WTC11 (cell line): Measurements from ENCODE around the gene TMBIM6. TPM values are rescaled to one million over a fixed set of nuclear protein-coding genes. Genes with fewer than 3 reads are reported as not detected.

Experiments
- ATAC-seq: fragments of 200-7000 bp; cut with Tn5 transposase; 2 replicates; pipeline ENCODE4 v1.10.0; 2021; ENCODE audit warnings: mild to moderate bottlenecking, moderate library complexity
- CTCF ChIA-PET: fragments of 300-600 bp; sonication (Branson Sonifier 250); formaldehyde crosslinking; loops from one replicate; lab custom pipeline; 2021; ENCODE audit warnings: antibody characterized with exemption; lab: Charles Lee
- POLR2A ChIA-PET: fragments of 350-600 bp; sonication (Branson Sonifier 250); formaldehyde crosslinking; loops from one replicate; lab custom pipeline; 2021; ENCODE audit warnings: antibody characterized with exemption; lab: Charles Lee
- DNase-seq: peaks from one replicate; pipeline ENCODE4 v3.0.0; 2021; ENCODE audit warnings: low spot score
- H3K27ac Mint-ChIP-seq: 2 replicates; pipeline ENCODE4 v1.8.0; 2021; ENCODE audit warnings: mixed read lengths
- H3K27me3 Mint-ChIP-seq: 2 replicates; pipeline ENCODE4 v1.8.0; 2021; ENCODE audit warnings: low read depth, mild to moderate bottlenecking, moderate library complexity, mixed read lengths
- H3K36me3 Mint-ChIP-seq: 2 replicates; pipeline ENCODE4 v1.8.0; 2021; ENCODE audit warnings: mixed read lengths
- H3K4me1 Mint-ChIP-seq: 2 replicates; pipeline ENCODE4 v1.8.0; 2022; ENCODE audit warnings: mixed read lengths
- H3K4me3 Mint-ChIP-seq: 2 replicates; pipeline ENCODE4 v1.8.0; 2021; ENCODE audit warnings: mild to moderate bottlenecking, moderate library complexity, mixed read lengths
- H3K9me3 Mint-ChIP-seq: 2 replicates; pipeline ENCODE4 v1.8.0; 2021; ENCODE audit warnings: mixed read lengths
- AFF4 ChIP-seq: sonication (generic); formaldehyde crosslinking; IDR thresholded peaks from 2 replicates; pipeline ENCODE4 v1.8.1; 2023; ENCODE audit warnings: mild to moderate bottlenecking, missing genetic modification reagents, borderline replicate concordance
- ATF1 ChIP-seq: sonication (generic); formaldehyde crosslinking; IDR thresholded peaks from 2 replicates; pipeline ENCODE4 v1.8.1; 2023; ENCODE audit warnings: mild to moderate bottlenecking, moderate library complexity, missing genetic modification reagents
- CREB1 ChIP-seq: sonication (generic); formaldehyde crosslinking; IDR thresholded peaks from 2 replicates; pipeline ENCODE4 v1.8.0; 2023; ENCODE audit warnings: mild to moderate bottlenecking, missing genetic modification reagents
- E2F5 ChIP-seq: sonication (generic); formaldehyde crosslinking; IDR thresholded peaks from 2 replicates; pipeline ENCODE4 v1.8.1; 2022; ENCODE audit warnings: mild to moderate bottlenecking, moderate library complexity, missing genetic modification reagents
- ETV6 ChIP-seq: sonication (generic); formaldehyde crosslinking; IDR thresholded peaks from 2 replicates; pipeline ENCODE4 v1.8.1; 2022; ENCODE audit warnings: mild to moderate bottlenecking, missing genetic modification reagents
- FOXJ3 ChIP-seq: sonication (generic); formaldehyde crosslinking; IDR thresholded peaks from 2 replicates; pipeline ENCODE4 v1.9.0; 2021; ENCODE audit warnings: missing genetic modification reagents, mild to moderate bottlenecking, borderline replicate concordance
- FOXP1 ChIP-seq: sonication (generic); formaldehyde crosslinking; IDR thresholded peaks from 2 replicates; pipeline ENCODE4 v1.8.0; 2022; ENCODE audit warnings: missing genetic modification reagents, mild to moderate bottlenecking, moderate library complexity, borderline replicate concordance
- GRHL2 ChIP-seq: fragments of 250-450 bp; sonication (Bioruptor Pico); IDR thresholded peaks from 2 replicates; pipeline ENCODE4 v1.8.0; 2022; ENCODE audit warnings: mild to moderate bottlenecking, moderate library complexity; ENCODE audit not compliant: insufficient replicate concordance, severe bottlenecking
- GTF2I ChIP-seq: fragments of 250-450 bp; sonication (Bioruptor Pico); conservative IDR thresholded peaks from 2 replicates; pipeline ENCODE4 v1.4.0; 2021; ENCODE audit warnings: mild to moderate bottlenecking
- IRF2 ChIP-seq: sonication (generic); formaldehyde crosslinking; IDR thresholded peaks from 2 replicates; pipeline ENCODE4 v1.8.0; 2022; ENCODE audit warnings: low read depth, missing genetic modification reagents, borderline replicate concordance
- NFYB ChIP-seq: sonication (generic); formaldehyde crosslinking; conservative IDR thresholded peaks from 2 replicates; pipeline ENCODE4 v1.8.0; 2022; ENCODE audit warnings: low read depth, missing genetic modification reagents
- RELA ChIP-seq: sonication (generic); formaldehyde crosslinking; IDR thresholded peaks from 2 replicates; pipeline ENCODE4 v1.8.1; 2022; ENCODE audit warnings: missing genetic modification reagents, mild to moderate bottlenecking, borderline replicate concordance
- SP1 ChIP-seq: sonication (generic); formaldehyde crosslinking; conservative IDR thresholded peaks from 2 replicates; pipeline ENCODE4 v1.8.1; 2022; ENCODE audit warnings: missing genetic modification reagents
- TEAD4 ChIP-seq: sonication (generic); formaldehyde crosslinking; IDR thresholded peaks from 2 replicates; pipeline ENCODE4 v1.8.0; 2022; ENCODE audit warnings: mild to moderate bottlenecking, missing genetic modification reagents
- TP53 ChIP-seq: sonication (generic); formaldehyde crosslinking; IDR thresholded peaks from 2 replicates; pipeline ENCODE4 v1.8.1; 2023; ENCODE audit warnings: mild to moderate bottlenecking, missing genetic modification reagents
- ZBTB21 ChIP-seq: sonication (generic); formaldehyde crosslinking; IDR thresholded peaks from 2 replicates; pipeline ENCODE4 v1.8.1; 2023; ENCODE audit warnings: mild to moderate bottlenecking, missing genetic modification reagents, borderline replicate concordance
- ZNF671 ChIP-seq: fragments of 250-450 bp; sonication (Bioruptor Pico); IDR thresholded peaks from 2 replicates; pipeline ENCODE4 v1.8.0; 2021; ENCODE audit warnings: mild to moderate bottlenecking
- total RNA-seq: library from RNA; stranded (reverse); gene quantifications from 3 replicates; pipeline ENCODE4 v1.2.3, GENCODE V29; 2021
- TF ChIP-seq, protein P1 (sequence below): sonication (generic); formaldehyde crosslinking; IDR thresholded peaks from 2 replicates; pipeline ENCODE4 v1.8.1; 2022; ENCODE audit warnings: mild to moderate bottlenecking, missing genetic modification reagents, moderate library complexity, borderline replicate concordance
- TF ChIP-seq, protein P2 (sequence below): sonication (generic); formaldehyde crosslinking; IDR thresholded peaks from 2 replicates; pipeline ENCODE4 v1.8.0; 2022; ENCODE audit warnings: mild to moderate bottlenecking, missing genetic modification reagents
- TF ChIP-seq, protein P3 (sequence below): fragments of 250-450 bp; sonication (Bioruptor Pico); IDR thresholded peaks from 2 replicates; pipeline ENCODE4 v2.1.2; 2022; ENCODE audit warnings: mild to moderate bottlenecking, moderate library complexity

The TMBIM6 gene
- total RNA-seq, 1 experiment from 2014 or later, result 402 TPM

GRCh38 chr12:49794811-49795653 is 53.7 kb downstream of the TMBIM6 start:
- ChIA-PET CTCF (interaction anchor here (0.6 to 1.0 kb wide), 3 partner anchors 44 to 296 kb away, joined by 3 to 4 read pairs (median 3); no protein-coding TSS in a partner anchor), POLR2A (interaction anchor here (1.9 kb wide), 1 partner anchor 14 kb away, joined by 5 read pairs; no protein-coding TSS in a partner anchor)
- TF ChIP-seq CREB1 (CRISPR knock-in tag), result no peak
- TF ChIP-seq, protein P1, sequence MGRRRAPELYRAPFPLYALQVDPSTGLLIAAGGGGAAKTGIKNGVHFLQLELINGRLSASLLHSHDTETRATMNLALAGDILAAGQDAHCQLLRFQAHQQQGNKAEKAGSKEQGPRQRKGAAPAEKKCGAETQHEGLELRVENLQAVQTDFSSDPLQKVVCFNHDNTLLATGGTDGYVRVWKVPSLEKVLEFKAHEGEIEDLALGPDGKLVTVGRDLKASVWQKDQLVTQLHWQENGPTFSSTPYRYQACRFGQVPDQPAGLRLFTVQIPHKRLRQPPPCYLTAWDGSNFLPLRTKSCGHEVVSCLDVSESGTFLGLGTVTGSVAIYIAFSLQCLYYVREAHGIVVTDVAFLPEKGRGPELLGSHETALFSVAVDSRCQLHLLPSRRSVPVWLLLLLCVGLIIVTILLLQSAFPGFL (CRISPR knock-in tag), result no peak
- no peak for TF ChIP-seq NFYB (CRISPR knock-in tag)
- TF ChIP-seq RELA (CRISPR knock-in tag), result no peak
- TF ChIP-seq SP1 (CRISPR knock-in tag), result no peak
- TF ChIP-seq ETV6, result no peak
- H3K4me1 Mint-ChIP-seq, result peaks cover 11% of the 10 kb centered on the region
- ATAC-seq (no peak), DNase-seq (no peak)
- H3K27ac Mint-ChIP-seq, result no peak overlapping the region
- peaks cover 3% of the 10 kb centered on the region for H3K36me3 Mint-ChIP-seq
- no peaks in the 10 kb centered on the region for H3K9me3 Mint-ChIP-seq
- H3K4me3 Mint-ChIP-seq, result no peak overlapping the region
- H3K27me3 Mint-ChIP-seq, result no peaks in the 10 kb centered on the region

DNA sequence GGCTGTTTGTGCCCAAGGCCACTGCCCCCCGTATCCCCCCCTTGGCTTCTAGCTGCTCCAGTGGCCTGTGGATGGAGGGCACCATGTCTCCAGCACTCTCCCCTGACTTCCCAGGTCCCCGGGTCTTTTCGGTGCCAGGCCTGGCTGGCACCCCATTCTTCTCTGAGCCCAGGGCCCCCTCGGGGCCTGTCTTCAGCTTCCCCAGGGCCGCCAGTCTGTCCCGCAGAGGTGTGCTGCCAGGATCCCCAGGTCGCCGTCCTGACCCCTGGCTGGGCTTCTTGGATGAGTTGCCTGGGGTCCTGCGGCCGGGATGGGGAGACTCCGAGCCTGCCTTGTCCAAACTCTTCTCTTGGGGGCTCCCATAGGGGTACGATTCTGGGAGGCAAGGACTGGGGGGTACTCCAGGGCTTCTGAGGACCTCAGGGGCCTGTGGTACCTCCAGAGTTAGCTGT is 54.3 kb downstream of the TMBIM6 start:
- Mint-ChIP-seq H3K27me3 (no peaks in the 10 kb centered on the region), H3K9me3 (no peaks in the 10 kb centered on the region), H3K27ac (no peak overlapping the region), H3K36me3 (peaks cover 6% of the 10 kb centered on the region), H3K4me3 (no peak overlapping the region), H3K4me1 (peaks cover 5% of the 10 kb centered on the region)
- ATAC-seq, result no peak
- no peak for TF ChIP-seq IRF2
- TF ChIP-seq ZBTB21 (CRISPR knock-in tag), result no peak
- no peak for TF ChIP-seq FOXJ3 (CRISPR knock-in tag)
- TF ChIP-seq AFF4 (CRISPR knock-in tag), result no peak
- no peak for TF ChIP-seq GRHL2 (CRISPR knock-in tag)
- TF ChIP-seq TP53 (CRISPR knock-in tag), result no peak
- TF ChIP-seq, protein P2, sequence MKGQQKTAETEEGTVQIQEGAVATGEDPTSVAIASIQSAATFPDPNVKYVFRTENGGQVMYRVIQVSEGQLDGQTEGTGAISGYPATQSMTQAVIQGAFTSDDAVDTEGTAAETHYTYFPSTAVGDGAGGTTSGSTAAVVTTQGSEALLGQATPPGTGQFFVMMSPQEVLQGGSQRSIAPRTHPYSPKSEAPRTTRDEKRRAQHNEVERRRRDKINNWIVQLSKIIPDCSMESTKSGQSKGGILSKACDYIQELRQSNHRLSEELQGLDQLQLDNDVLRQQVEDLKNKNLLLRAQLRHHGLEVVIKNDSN, result no peak
- TF ChIP-seq ATF1, result no peak
- TF ChIP-seq, protein P3, sequence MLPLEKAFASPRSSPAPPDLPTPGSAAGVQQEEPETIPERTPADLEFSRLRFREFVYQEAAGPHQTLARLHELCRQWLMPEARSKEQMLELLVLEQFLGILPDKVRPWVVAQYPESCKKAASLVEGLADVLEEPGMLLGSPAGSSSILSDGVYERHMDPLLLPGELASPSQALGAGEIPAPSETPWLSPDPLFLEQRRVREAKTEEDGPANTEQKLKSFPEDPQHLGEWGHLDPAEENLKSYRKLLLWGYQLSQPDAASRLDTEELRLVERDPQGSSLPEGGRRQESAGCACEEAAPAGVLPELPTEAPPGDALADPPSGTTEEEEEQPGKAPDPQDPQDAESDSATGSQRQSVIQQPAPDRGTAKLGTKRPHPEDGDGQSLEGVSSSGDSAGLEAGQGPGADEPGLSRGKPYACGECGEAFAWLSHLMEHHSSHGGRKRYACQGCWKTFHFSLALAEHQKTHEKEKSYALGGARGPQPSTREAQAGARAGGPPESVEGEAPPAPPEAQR, result no peak
- no peak for TF ChIP-seq FOXP1 (CRISPR knock-in tag)
- no peak for TF ChIP-seq TEAD4 (CRISPR knock-in tag)
- no peak for TF ChIP-seq GTF2I
- no peak for TF ChIP-seq E2F5 (CRISPR knock-in tag)
- TF ChIP-seq ZNF671 (CRISPR knock-in tag), result no peak
- POLR2A ChIA-PET, result interaction anchor here (1.9 kb wide), 1 partner anchor 13 kb away, joined by 5 read pairs; no protein-coding TSS in a partner anchor
- CTCF ChIA-PET, result interaction anchor here (0.5 to 1.5 kb wide), 3 partner anchors 44 to 255 kb away, joined by 3 to 5 read pairs (median 3); no protein-coding TSS in a partner anchor
- DNase-seq, result no peak
